BJ (cell line): ENCODE results near the gene VPS8. TPM values are rescaled to one million over a fixed set of nuclear protein-coding genes. Genes with fewer than 3 reads are reported as not detected.

Source experiments
- CTCF ChIA-PET: fragments of 350-600 bp; formaldehyde crosslinking; extraction: SDS; loops from one replicate; lab custom pipeline; 2021; ENCODE audit warnings: antibody characterized with exemption, inconsistent platforms; lab: Yijun Ruan, JAX
- POLR2A ChIA-PET: fragments of 300-600 bp; sonication (Branson Sonifier 250); formaldehyde crosslinking; extraction: SDS; loops from one replicate; lab custom pipeline; 2021; ENCODE audit warnings: antibody characterized with exemption; lab: Charles Lee
- DNase-seq: peaks from one replicate; pipeline ENCODE4 v3.0.0-alpha.2; 2011; ENCODE audit warnings: low read depth
- H3K27me3 ChIP-seq: 2 replicates; pipeline ENCODE4 v1.6.0; 2011; ENCODE audit warnings: low read length; ENCODE audit not compliant: control insufficient read depth, insufficient read depth
- H3K36me3 ChIP-seq: 2 replicates; pipeline ENCODE4 v1.5.1; 2011; ENCODE audit warnings: low read length; ENCODE audit not compliant: control insufficient read depth, insufficient read depth
- H3K4me3 ChIP-seq: 2 replicates; pipeline ENCODE4 v1.5.1; 2011; ENCODE audit warnings: low read depth, mild to moderate bottlenecking, control low read depth, low read length
- polyA plus RNA-seq: library from polyadenylated mRNA; depleted of rRNA; stranded (reverse); fragments of >200 nt; gene quantifications from 2 replicates; pipeline ENCODE4 v1.2.3, GENCODE V29; 2011
- TF ChIP-seq, protein P1 (sequence below): IDR thresholded peaks from 2 replicates; pipeline ENCODE4 v1.5.1; 2011; ENCODE audit warnings: low read depth, mild to moderate bottlenecking, control low read depth, inconsistent platforms, low read length, moderate library complexity; ENCODE audit not compliant: insufficient read depth

Gene VPS8
- polyA plus RNA-seq, 1 experiment = 14.3 TPM

DNA sequence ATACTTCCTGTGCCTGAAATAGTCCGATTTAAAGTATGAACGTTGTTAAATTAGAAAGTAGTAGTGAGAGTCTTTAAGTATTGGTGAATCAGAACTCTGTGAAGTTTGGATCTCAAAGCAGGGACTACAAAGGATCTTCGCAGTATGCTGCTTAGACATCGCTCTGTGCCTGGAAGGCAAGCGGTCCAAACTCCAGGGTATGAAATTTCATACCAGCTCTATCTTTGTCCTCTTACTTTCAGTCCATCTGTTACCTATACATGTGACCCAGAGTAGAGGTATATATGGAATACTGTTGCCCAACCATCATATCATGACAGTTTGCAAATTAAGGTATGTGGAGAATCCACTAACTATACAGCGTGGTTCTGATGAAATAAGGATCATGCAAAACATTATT, 34.5 kb downstream of the VPS8 start:
- TF ChIP-seq, protein P1, sequence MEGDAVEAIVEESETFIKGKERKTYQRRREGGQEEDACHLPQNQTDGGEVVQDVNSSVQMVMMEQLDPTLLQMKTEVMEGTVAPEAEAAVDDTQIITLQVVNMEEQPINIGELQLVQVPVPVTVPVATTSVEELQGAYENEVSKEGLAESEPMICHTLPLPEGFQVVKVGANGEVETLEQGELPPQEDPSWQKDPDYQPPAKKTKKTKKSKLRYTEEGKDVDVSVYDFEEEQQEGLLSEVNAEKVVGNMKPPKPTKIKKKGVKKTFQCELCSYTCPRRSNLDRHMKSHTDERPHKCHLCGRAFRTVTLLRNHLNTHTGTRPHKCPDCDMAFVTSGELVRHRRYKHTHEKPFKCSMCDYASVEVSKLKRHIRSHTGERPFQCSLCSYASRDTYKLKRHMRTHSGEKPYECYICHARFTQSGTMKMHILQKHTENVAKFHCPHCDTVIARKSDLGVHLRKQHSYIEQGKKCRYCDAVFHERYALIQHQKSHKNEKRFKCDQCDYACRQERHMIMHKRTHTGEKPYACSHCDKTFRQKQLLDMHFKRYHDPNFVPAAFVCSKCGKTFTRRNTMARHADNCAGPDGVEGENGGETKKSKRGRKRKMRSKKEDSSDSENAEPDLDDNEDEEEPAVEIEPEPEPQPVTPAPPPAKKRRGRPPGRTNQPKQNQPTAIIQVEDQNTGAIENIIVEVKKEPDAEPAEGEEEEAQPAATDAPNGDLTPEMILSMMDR = no peak
- no peaks in the 10 kb centered on the region for H3K27me3 ChIP-seq
- POLR2A ChIA-PET = no interaction called here
- H3K36me3 ChIP-seq = no peaks in the 10 kb centered on the region; the same call in 1 of the 2 replicates
- CTCF ChIA-PET = interaction anchor here (0.9 to 1.2 kb wide), 2 partner anchors 9 to 10 kb away, joined by 3 read pairs; no protein-coding TSS in a partner anchor
- no peak overlapping the region for H3K4me3 ChIP-seq
- no peak for DNase-seq

DNA sequence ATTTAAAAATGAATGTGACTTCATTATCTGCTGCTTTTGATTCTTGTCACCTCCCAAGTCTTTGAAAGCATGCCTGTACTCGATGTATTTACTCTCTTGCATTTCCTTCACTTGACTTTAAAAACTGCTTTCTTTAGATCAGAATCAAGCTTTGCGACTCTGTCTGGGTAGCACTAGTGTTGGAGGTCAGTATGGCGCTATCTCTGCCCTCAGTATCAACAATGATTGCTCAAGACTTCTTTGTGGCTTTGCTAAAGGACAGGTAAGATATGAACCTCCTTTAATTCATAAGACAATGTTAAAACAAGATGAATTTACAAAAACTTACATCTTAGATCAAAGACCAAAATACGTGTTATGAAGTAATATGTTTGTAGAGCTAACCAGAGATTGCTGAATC, 37.0 kb downstream of the VPS8 start:
- no peak overlapping the region for H3K4me3 ChIP-seq
- CTCF ChIA-PET = no interaction called here
- no peak for DNase-seq
- H3K36me3 ChIP-seq = no peaks in the 10 kb centered on the region; the same call in 1 of the 2 replicates
- H3K27me3 ChIP-seq = no peaks in the 10 kb centered on the region
- POLR2A ChIA-PET = no interaction called here
- TF ChIP-seq, protein P1 = no peak

DNA sequence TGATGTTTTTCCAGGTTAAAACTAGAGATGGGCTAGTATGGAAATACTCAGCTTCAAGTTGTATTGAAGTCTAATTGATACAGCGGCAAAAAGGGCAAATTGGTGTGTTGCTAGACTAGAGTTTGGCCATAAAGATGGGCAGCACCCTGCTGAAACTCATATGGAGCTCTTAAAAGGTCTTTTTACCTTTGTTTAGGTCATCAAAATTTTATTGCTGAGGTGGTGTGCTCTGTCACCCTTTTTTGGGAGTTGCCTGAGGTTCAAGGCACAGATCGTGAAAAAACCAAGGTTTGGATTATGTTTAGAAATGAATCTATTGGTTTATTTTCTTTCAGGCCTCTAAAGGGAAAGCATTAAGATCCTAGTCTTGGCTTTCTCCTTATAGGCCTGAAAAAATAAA, 38.2 kb downstream of the VPS8 start:
- Histone ChIP-seq H3K27me3 (no peaks in the 10 kb centered on the region), H3K36me3 (no peaks in the 10 kb centered on the region; the same call in 1 of the 2 replicates), H3K4me3 (no peak overlapping the region)
- TF ChIP-seq, protein P1 = no peak
- no peak for DNase-seq
- POLR2A ChIA-PET = no interaction called here
- CTCF ChIA-PET = interaction anchor here (1.0 to 1.5 kb wide), 2 partner anchors 10 to 13 kb away, joined by 3 read pairs; no protein-coding TSS in a partner anchor

DNA sequence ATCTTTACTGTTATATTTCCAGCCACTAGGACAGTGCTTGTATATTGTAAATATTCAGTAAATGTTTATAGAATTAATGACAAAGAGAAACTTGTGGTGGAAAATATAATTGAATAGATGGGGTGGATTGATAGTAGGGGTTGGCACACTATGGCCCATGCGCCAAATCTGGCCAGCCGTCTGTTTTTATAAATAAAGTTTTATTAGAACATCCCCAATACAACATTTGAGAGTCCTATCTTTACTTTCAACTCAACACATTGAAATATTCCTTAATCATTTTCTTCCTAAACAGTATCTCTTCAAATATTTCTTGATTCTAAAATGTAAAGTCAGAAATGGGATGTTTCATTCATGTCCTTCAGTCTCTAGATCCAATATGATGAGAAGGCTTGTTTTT, 45.1 kb downstream of the VPS8 start:
- Histone ChIP-seq H3K4me3 (no peak overlapping the region), H3K36me3 (no peaks in the 10 kb centered on the region; the same call in none of the 2 replicates), H3K27me3 (no peaks in the 10 kb centered on the region)
- TF ChIP-seq, protein P1 = no peak
- ChIA-PET CTCF (interaction anchor here (1.2 kb wide), 1 partner anchor 39 kb away, joined by 3 read pairs; no protein-coding TSS in a partner anchor), POLR2A (no interaction called here)
- no peak for DNase-seq

DNA sequence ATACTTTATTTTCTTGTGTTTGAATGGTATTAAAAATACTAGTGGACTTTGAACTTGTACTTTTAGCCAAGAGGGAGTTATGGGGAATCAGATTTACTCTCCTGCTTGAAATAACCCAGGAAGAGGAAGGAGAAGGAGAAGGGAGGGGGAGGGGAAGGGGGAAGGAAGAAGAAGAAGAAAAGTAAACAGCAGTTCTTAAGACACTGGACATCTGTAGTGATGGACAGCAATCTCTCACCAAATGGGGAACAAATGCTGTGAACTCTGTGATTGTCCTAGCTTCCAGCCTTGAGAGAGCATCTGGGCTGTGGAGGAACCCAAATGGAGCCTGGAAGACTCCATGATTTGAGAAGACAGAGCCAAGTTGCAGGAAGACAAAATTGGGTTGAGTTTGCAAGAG, 52.0 kb downstream of the VPS8 start:
- ChIA-PET POLR2A (no interaction called here), CTCF (interaction anchor here (1.6 kb wide), 1 partner anchor 11 kb away, joined by 5 read pairs; no protein-coding TSS in a partner anchor)
- H3K27me3 ChIP-seq = no peaks in the 10 kb centered on the region
- TF ChIP-seq, protein P1 = no peak
- H3K4me3 ChIP-seq = no peak overlapping the region
- H3K36me3 ChIP-seq = peaks cover 5% of the 10 kb centered on the region
- DNase-seq = no peak
